Activated CD8-positive, alpha-beta T cell treated with anti-CD3 and anti-CD28 coated beads, Interleukin-2, amount 10 ng/mL, durations not matched to agents 7 days and 5 days (primary cell): Measurements from ENCODE around the gene GRIK5. TPM values are rescaled to one million over a fixed set of nuclear protein-coding genes. Genes with fewer than 3 reads are reported as not detected.
"Not testable (repeated sequence)": the region's sequence is repeated elsewhere in the genome, so short reads cannot be mapped to it uniquely, and the experiment has no call there.

Source experiments
- ATAC-seq: fragments of 150-1000 bp; cut with Tn5 transposase; one replicate; pipeline ENCODE4 v1.10.0; 2021; ENCODE audit warnings: moderate library complexity
- CTCF ChIA-PET: fragments of 350-600 bp; sonication (Branson Sonifier 250); formaldehyde crosslinking; loops from one replicate; lab custom pipeline; 2021; ENCODE audit warnings: antibody characterized with exemption; lab: Charles Lee
- POLR2A ChIA-PET: fragments of 350-600 bp; sonication (Branson Sonifier 250); formaldehyde crosslinking; loops from one replicate; lab custom pipeline; 2021; ENCODE audit warnings: antibody characterized with exemption; lab: Charles Lee
- DNase-seq: peaks from one replicate; pipeline ENCODE4 v3.0.0-alpha.2; 2020
- H3K27ac Mint-ChIP-seq: one replicate; pipeline ENCODE4 v1.8.0; 2021; ENCODE audit warnings: mild to moderate bottlenecking, mixed read lengths
- H3K27me3 Mint-ChIP-seq: one replicate; pipeline ENCODE4 v1.8.0; 2021; ENCODE audit warnings: low read depth, mixed read lengths
- H3K36me3 Mint-ChIP-seq: one replicate; pipeline ENCODE4 v1.8.0; 2021; ENCODE audit warnings: low read depth, mixed read lengths
- H3K4me1 Mint-ChIP-seq: one replicate; pipeline ENCODE4 v1.8.0; 2021; ENCODE audit warnings: low read depth, mixed read lengths
- H3K4me3 Mint-ChIP-seq: one replicate; pipeline ENCODE4 v1.8.0; 2021; ENCODE audit warnings: mild to moderate bottlenecking, mixed read lengths
- H3K9me3 Mint-ChIP-seq: one replicate; pipeline ENCODE4 v1.8.0; 2022; ENCODE audit warnings: mixed read lengths; ENCODE audit not compliant: insufficient read depth
- total RNA-seq, 2 experiments: library from RNA; stranded (reverse); gene quantifications; one replicate each; pipeline ENCODE4 v1.2.3, GENCODE V29; 2021

The GRIK5 gene
- total RNA-seq, 2 experiments from 2014 or later: 0.37 to 0.73 TPM

DNA sequence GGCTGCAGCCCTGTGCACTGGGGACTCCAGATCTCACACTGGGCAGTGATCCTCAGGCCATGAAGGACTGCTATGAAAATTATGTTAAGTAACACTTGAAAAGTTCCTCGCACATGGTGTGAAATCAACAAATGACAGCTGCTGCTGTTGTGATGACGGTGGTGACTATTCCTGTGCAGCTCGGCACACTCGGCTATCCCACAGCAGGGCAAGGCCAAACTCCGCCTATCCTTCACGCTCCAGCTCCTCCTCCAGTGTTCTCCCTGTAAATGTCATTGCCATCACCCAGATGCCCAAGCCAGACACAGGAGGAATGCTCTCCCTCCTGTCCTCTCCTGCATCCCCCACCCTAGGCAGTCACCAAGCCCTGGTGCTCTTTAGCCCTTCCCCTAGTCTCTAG lies 31.3 kb downstream of the GRIK5 start:
- POLR2A ChIA-PET: no interaction called here
- peaks cover 2% of the 10 kb centered on the region for H3K27me3 Mint-ChIP-seq
- H3K27ac Mint-ChIP-seq: no peak overlapping the region
- no peaks in the 10 kb centered on the region for H3K9me3 Mint-ChIP-seq
- no peaks in the 10 kb centered on the region for H3K36me3 Mint-ChIP-seq
- CTCF ChIA-PET: interaction anchor here (0.8 to 1.9 kb wide), 2 partner anchors 10 to 16 kb away, joined by 3 to 10 read pairs; no protein-coding TSS in a partner anchor
- H3K4me3 Mint-ChIP-seq: no peak overlapping the region
- H3K4me1 Mint-ChIP-seq: peaks cover 2% of the 10 kb centered on the region
- DNase-seq: no peak
- no peak for ATAC-seq

- H3K27ac Mint-ChIP-seq: no peak overlapping the region
- peaks cover 2% of the 10 kb centered on the region for H3K4me1 Mint-ChIP-seq
- DNase-seq (no peak), ATAC-seq (no peak)
- H3K4me3 Mint-ChIP-seq: no peak overlapping the region
- H3K9me3 Mint-ChIP-seq: no peaks in the 10 kb centered on the region
- POLR2A ChIA-PET: no interaction called here
- H3K36me3 Mint-ChIP-seq: no peaks in the 10 kb centered on the region
- CTCF ChIA-PET: interaction anchor here (1.9 kb wide), 1 partner anchor 9 kb away, joined by 10 read pairs; no protein-coding TSS in a partner anchor
- H3K27me3 Mint-ChIP-seq: peaks cover 2% of the 10 kb centered on the region
These were observed 32.4 kb downstream of the GRIK5 start for GRCh38 chr19:42037649-42038048.

DNA sequence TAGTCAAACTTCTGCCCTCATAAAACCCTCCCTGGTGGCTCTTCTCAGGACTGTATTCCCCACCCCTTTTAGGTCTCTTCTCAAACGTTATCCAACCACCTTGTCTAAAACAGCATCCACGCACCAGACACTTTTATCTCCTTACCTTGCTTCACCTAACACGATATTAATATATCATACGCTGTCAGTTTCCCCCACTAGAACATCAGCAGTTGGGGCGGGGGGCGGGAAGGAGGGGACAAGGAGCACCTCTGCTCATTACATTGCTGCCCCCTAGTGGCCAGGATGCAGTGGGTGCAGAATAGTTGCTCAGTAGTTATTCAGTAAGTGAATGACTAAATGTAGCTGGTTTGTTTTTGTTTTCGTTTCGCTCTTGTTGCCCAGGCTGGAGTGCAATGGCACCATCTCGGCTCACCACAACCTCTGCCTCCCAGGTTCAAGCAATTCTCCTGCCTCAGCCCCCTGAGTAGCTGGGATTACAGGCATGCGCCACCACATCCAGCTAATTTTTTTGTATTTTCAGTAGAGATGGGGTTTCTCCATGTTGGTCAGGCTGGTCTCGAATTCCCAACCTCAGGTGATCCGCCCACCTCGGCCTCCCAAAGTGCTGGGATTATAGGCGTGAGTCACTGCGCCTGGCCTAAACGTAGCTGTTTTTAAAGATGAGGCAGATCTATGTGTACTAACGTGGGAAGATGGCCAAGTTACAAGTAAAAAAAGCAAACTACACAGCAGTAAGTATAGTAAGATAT lies 35.2 kb downstream of the GRIK5 start:
- H3K27ac Mint-ChIP-seq, H3K9me3 Mint-ChIP-seq, POLR2A ChIA-PET, H3K4me3 Mint-ChIP-seq, H3K4me1 Mint-ChIP-seq, H3K36me3 Mint-ChIP-seq: not testable (repeated sequence)
- CTCF ChIA-PET: interaction anchor here (0.6 to 2.0 kb wide), 28 partner anchors 11 to 790 kb away, joined by 3 to 19 read pairs (median 4); partner anchors contain the start of genes ATP1A3, RABAC1, RPS19 and ZNF574
- ATAC-seq (peak; percentile 85), DNase-seq (peak; percentile 80)
- H3K27me3 Mint-ChIP-seq: peaks cover 10% of the 10 kb centered on the region

DNA sequence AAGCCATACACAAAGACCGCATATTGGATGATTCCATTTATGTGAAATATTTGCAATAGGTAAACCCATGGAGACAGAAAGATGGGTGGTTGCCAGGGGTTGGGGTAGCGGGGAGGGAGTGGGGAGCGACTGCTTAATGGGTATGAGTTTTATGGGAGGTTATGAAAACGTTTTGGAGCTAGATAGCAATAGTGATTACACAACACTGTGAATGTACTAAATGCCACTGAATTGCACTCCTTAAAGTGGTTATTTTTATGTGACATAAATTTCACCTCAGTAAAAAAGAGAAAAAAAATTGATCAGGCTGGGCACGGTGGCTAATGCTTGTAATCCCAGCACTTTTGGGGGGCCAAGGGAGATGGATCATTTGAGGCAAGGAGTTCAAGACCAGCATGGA lies 36.6 kb downstream of the GRIK5 start:
- CTCF ChIA-PET: interaction anchor here (1.8 kb wide), 1 partner anchor 12 kb away, joined by 19 read pairs; no protein-coding TSS in a partner anchor

DNA sequence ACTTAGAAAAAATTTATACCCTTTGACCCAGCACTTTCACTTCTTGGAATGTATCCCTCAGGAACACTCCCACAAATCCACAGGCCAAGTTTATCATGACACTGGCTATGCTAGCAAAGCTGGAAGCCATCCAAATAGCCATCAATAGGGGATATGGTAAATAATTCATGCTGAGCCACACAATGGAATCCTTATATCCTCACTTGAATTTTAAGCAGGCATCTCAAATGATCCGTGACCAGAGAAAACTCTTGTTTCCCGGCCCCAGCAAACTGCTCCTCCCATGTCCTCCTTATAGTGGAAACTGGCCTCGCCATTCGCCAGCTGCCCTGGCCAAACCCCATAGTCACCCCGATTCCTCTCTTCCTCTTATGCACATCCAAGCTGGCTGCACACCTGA lies 37.6 kb downstream of the GRIK5 start:
- no peak for ATAC-seq
- peaks cover 2% of the 10 kb centered on the region for H3K4me1 Mint-ChIP-seq
- peaks cover 10% of the 10 kb centered on the region for H3K27me3 Mint-ChIP-seq
- DNase-seq: no peak
- no peak overlapping the region for H3K27ac Mint-ChIP-seq
- ChIA-PET CTCF (no interaction called here), POLR2A (no interaction called here)
- H3K9me3 Mint-ChIP-seq: no peaks in the 10 kb centered on the region
- H3K36me3 Mint-ChIP-seq: no peaks in the 10 kb centered on the region
- H3K4me3 Mint-ChIP-seq: no peak overlapping the region

More for the DNA sequence above, 36.6 kb downstream of the GRIK5 start:
- Mint-ChIP-seq H3K27ac (no peak overlapping the region), H3K27me3 (peaks cover 10% of the 10 kb centered on the region), H3K4me1 (peaks cover 2% of the 10 kb centered on the region), H3K4me3 (no peak overlapping the region), H3K36me3 (no peaks in the 10 kb centered on the region), H3K9me3 (no peaks in the 10 kb centered on the region)
- DNase-seq (no peak), ATAC-seq (no peak)
- POLR2A ChIA-PET: no interaction called here

DNA sequence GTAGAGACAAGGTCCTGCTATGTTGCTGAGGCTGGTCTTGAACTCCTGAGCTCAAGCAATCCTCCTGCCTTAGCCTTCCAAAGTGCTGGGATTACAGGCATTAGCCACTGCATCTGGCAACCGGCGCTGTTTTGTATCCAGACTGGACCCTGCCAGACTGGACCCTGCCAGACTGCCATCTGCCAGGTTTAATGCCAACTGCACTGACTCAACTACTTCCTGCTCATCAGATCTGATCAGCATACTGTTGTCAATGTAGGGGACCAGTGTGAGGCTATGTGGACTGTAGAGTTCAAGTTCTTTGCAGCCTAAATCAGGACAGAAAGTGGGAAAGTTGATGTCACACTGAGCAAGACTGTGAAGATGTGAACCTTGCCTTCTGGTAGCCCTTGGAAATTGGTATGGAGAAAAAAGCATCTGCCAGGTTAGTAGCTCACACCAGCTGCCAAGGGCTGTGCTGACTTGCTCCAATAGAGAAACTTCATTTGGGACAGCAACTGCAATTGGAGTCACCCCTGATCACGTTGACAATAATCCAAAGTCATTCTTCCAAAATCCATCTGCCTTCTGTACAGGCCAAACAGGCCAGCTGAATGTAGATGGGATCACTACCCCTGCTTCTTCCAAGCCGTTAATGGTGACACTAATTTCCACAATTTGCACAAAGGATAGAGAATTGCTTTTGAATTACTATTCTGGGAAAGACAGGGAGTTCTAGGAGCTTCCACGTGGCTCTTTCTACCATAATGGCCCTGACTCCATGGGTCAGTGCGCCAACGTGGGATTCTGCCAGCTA lies 39.2 kb downstream of the GRIK5 start:
- POLR2A ChIA-PET: no interaction called here
- CTCF ChIA-PET: interaction anchor here (1.0 to 1.2 kb wide), 3 partner anchors 16 to 389 kb away, joined by 3 read pairs; no protein-coding TSS in a partner anchor

GRCh38 chr19:42028304-42029216 lies 41.4 kb downstream of the GRIK5 start:
- POLR2A ChIA-PET: no interaction called here
- H3K27me3 Mint-ChIP-seq: peaks cover 10% of the 10 kb centered on the region
- no peak overlapping the region for H3K4me3 Mint-ChIP-seq

More for the DNA sequence above, 39.2 kb downstream of the GRIK5 start:
- no peaks in the 10 kb centered on the region for H3K9me3 Mint-ChIP-seq
- ATAC-seq: no peak
- H3K4me1 Mint-ChIP-seq: peaks cover 2% of the 10 kb centered on the region
- DNase-seq: no peak
- H3K4me3 Mint-ChIP-seq: no peak overlapping the region
- H3K36me3 Mint-ChIP-seq: no peaks in the 10 kb centered on the region
- peaks cover 10% of the 10 kb centered on the region for H3K27me3 Mint-ChIP-seq
- H3K27ac Mint-ChIP-seq: no peak overlapping the region

GRCh38 chr19:42024622-42025111 lies 45.3 kb downstream of the GRIK5 start:
- Mint-ChIP-seq H3K4me1 (peaks cover 5% of the 10 kb centered on the region), H3K4me3 (no peak overlapping the region), H3K9me3 (no peaks in the 10 kb centered on the region), H3K27ac (no peak overlapping the region), H3K27me3 (peaks cover 4% of the 10 kb centered on the region), H3K36me3 (no peaks in the 10 kb centered on the region)
- ATAC-seq (no peak), DNase-seq (no peak)
- ChIA-PET POLR2A (no interaction called here), CTCF (interaction anchor here (1.6 to 1.9 kb wide), 2 partner anchors 10 to 41 kb away, joined by 3 to 11 read pairs; no protein-coding TSS in a partner anchor)

More at GRCh38 chr19:42028304-42029216, 41.4 kb downstream of the GRIK5 start:
- ATAC-seq (no peak), DNase-seq (peak; percentile 41)
- CTCF ChIA-PET: interaction anchor here (1.0 to 2.1 kb wide), 12 partner anchors 9 to 236 kb away, joined by 3 to 10 read pairs (median 4); partner anchors contain the start of gene RPS19
- Mint-ChIP-seq H3K9me3 (no peaks in the 10 kb centered on the region), H3K27ac (no peak overlapping the region), H3K4me1 (no peaks in the 10 kb centered on the region), H3K36me3 (no peaks in the 10 kb centered on the region)

DNA sequence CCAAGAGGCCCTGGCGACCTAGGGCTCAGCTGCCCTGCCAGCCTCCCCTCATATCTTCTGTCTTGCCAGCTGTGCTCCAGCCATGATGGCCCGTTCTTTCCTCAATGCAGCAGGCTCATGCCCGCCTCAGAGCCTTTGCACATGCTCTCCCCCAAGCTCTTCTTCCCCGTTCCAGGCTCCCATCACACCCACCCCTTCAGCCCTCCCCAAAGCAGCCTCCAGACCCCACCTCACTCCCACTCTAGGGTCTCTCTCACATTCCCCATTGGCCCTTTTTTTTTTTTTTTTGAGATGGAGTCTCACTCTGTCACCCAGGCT lies 46.1 kb downstream of the GRIK5 start:
- H3K4me3 Mint-ChIP-seq: no peak overlapping the region
- no peaks in the 10 kb centered on the region for H3K9me3 Mint-ChIP-seq
- H3K27ac Mint-ChIP-seq: no peak overlapping the region
- ChIA-PET CTCF (interaction anchor here (1.6 to 1.9 kb wide), 2 partner anchors 11 to 42 kb away, joined by 3 to 11 read pairs; no protein-coding TSS in a partner anchor), POLR2A (no interaction called here)
- DNase-seq (no peak), ATAC-seq (no peak)
- peaks cover 4% of the 10 kb centered on the region for H3K27me3 Mint-ChIP-seq
- peaks cover 5% of the 10 kb centered on the region for H3K4me1 Mint-ChIP-seq
- no peaks in the 10 kb centered on the region for H3K36me3 Mint-ChIP-seq

GRCh38 chr19:42023121-42023942 lies 46.7 kb downstream of the GRIK5 start:
- CTCF ChIA-PET: interaction anchor here (0.8 to 1.9 kb wide), 3 partner anchors 12 to 42 kb away, joined by 3 to 11 read pairs (median 3); no protein-coding TSS in a partner anchor
- POLR2A ChIA-PET: no interaction called here
- H3K4me3 Mint-ChIP-seq: no peak overlapping the region
- peaks cover 5% of the 10 kb centered on the region for H3K4me1 Mint-ChIP-seq
- DNase-seq (peak; percentile 26), ATAC-seq (peak; percentile 41)
- no peaks in the 10 kb centered on the region for H3K9me3 Mint-ChIP-seq
- H3K36me3 Mint-ChIP-seq: no peaks in the 10 kb centered on the region
- H3K27ac Mint-ChIP-seq: no peak overlapping the region
- peaks cover 4% of the 10 kb centered on the region for H3K27me3 Mint-ChIP-seq
